Measurements from ENCODE around the gene MFSD6. TPM values are rescaled to one million over a fixed set of nuclear protein-coding genes. Genes with fewer than 3 reads are reported as not detected.

Gene MFSD6
- total RNA-seq, 1 donor from 2014 or later = 0.37 TPM

- Histone ChIP-seq H3K4me2 (no peak overlapping the region), H3K4me3 (no peak overlapping the region), H3K36me3 (no peaks in the 10 kb centered on the region), H3K9me3 (ENCODE audit: low read depth) (no peaks in the 10 kb centered on the region), H3K4me1 (no peaks in the 10 kb centered on the region), H3K9ac (no peak overlapping the region), H3F3A (ENCODE audit: low read depth) (no peaks in the 10 kb centered on the region), H3K27ac (no peak overlapping the region), H4K20me1 (ENCODE audit: low read depth) (no peaks in the 10 kb centered on the region), H2AFZ (replicated peaks) (peak overlapping the region; percentile 38), H3K79me2 (ENCODE audit: low read depth) (no peaks in the 10 kb centered on the region), H3K27me3 (no peaks in the 10 kb centered on the region)
- Mint-ChIP-seq H3K4me3 (no peak overlapping the region), H3K9me3 (no peaks in the 10 kb centered on the region), H3K27me3 (ENCODE audit: insufficient read depth, low read depth) (no peaks in the 10 kb centered on the region), H3K27ac (no peak overlapping the region), H3K36me3 (no peaks in the 10 kb centered on the region), H3K4me1 (no peaks in the 10 kb centered on the region)
- no peak for DNase-seq (ENCODE audit: low spot score)
- TF ChIP-seq EZH2 (IDR thresholded peaks at IDR 0.05) (no peak), EZH2phosphoT487 (IDR thresholded peaks at IDR 0.05) (no peak)
- TF ChIP-seq, protein P1, sequence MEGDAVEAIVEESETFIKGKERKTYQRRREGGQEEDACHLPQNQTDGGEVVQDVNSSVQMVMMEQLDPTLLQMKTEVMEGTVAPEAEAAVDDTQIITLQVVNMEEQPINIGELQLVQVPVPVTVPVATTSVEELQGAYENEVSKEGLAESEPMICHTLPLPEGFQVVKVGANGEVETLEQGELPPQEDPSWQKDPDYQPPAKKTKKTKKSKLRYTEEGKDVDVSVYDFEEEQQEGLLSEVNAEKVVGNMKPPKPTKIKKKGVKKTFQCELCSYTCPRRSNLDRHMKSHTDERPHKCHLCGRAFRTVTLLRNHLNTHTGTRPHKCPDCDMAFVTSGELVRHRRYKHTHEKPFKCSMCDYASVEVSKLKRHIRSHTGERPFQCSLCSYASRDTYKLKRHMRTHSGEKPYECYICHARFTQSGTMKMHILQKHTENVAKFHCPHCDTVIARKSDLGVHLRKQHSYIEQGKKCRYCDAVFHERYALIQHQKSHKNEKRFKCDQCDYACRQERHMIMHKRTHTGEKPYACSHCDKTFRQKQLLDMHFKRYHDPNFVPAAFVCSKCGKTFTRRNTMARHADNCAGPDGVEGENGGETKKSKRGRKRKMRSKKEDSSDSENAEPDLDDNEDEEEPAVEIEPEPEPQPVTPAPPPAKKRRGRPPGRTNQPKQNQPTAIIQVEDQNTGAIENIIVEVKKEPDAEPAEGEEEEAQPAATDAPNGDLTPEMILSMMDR (IDR thresholded peaks at IDR 0.05) = no peak
Measured at GRCh38 chr2:190446193-190446592, 38.0 kb downstream of the MFSD6 start.

DNA sequence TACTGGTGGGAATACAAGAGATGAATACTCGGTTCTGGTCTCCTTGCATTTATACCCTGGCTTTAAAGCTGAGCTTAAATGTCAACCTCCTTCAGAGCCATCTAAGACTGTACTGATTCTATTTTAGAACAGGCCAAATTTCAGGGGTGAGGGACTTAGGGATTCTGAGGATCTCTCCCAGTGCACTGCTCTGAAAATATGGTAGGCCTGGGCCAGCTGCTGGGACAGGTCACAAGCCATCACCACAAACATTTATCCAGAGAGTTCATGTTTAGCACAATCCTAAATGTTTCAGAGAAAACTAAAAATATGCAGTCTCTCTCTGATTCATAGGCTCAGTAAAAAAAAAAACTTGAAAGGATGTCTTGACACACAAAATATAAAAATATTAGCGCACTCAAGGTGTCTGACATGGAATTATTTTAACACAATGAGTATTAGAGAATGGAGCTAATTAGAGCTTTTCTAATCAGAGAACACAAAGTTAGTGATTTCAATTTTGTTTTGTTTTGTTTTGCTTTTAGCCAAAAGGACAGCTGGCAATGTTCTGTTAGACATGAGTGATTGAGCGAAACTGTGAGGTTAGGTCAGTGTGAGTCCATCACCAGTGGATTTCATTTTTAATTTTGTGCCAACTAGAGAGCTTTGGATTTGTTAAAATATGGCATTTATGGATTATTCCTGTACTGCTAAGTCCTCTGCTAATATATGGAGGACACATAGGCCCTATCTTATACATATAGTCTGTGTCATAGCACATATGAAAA lies 38.8 kb downstream of the MFSD6 start:
- Histone ChIP-seq H3K27ac (no peak overlapping the region), H3K79me2 (ENCODE audit: low read depth) (no peaks in the 10 kb centered on the region), H4K20me1 (ENCODE audit: low read depth) (no peaks in the 10 kb centered on the region), H3K9ac (no peak overlapping the region), H3K4me3 (no peak overlapping the region), H2AFZ (replicated peaks) (peak overlapping the region; percentile 38), H3K4me1 (no peaks in the 10 kb centered on the region), H3K27me3 (no peaks in the 10 kb centered on the region), H3K9me3 (ENCODE audit: low read depth) (no peaks in the 10 kb centered on the region), H3F3A (ENCODE audit: low read depth) (no peaks in the 10 kb centered on the region), H3K36me3 (no peaks in the 10 kb centered on the region), H3K4me2 (no peak overlapping the region)
- TF ChIP-seq, protein P1 (IDR thresholded peaks at IDR 0.05) = no peak
- TF ChIP-seq EZH2phosphoT487 (IDR thresholded peaks at IDR 0.05) (no peak), EZH2 (IDR thresholded peaks at IDR 0.05) (no peak)
- no peak for DNase-seq (ENCODE audit: low spot score)
- no peaks in the 10 kb centered on the region for H3K9me3 Mint-ChIP-seq
- H3K36me3 Mint-ChIP-seq = no peaks in the 10 kb centered on the region
- H3K4me3 Mint-ChIP-seq = no peak overlapping the region
- H3K27me3 Mint-ChIP-seq (ENCODE audit: insufficient read depth, low read depth) = no peaks in the 10 kb centered on the region
- H3K4me1 Mint-ChIP-seq = no peaks in the 10 kb centered on the region
- no peak overlapping the region for H3K27ac Mint-ChIP-seq

GRCh38 chr2:190447766-190448165 lies 39.6 kb downstream of the MFSD6 start:
- H3K4me1 ChIP-seq = no peaks in the 10 kb centered on the region
- no peaks in the 10 kb centered on the region for H3K9me3 ChIP-seq (ENCODE audit: low read depth)
- Mint-ChIP-seq H3K27me3 (ENCODE audit: insufficient read depth, low read depth) (no peaks in the 10 kb centered on the region), H3K36me3 (no peaks in the 10 kb centered on the region), H3K4me1 (no peaks in the 10 kb centered on the region), H3K9me3 (no peaks in the 10 kb centered on the region), H3K4me3 (no peak overlapping the region), H3K27ac (no peak overlapping the region)
- DNase-seq (ENCODE audit: low spot score) = no peak
- H3K4me2 ChIP-seq = no peak overlapping the region
- H3F3A ChIP-seq (ENCODE audit: low read depth) = no peaks in the 10 kb centered on the region
- no peak overlapping the region for H3K9ac ChIP-seq
- no peaks in the 10 kb centered on the region for H3K27me3 ChIP-seq
- no peak for TF ChIP-seq EZH2phosphoT487 (IDR thresholded peaks at IDR 0.05)
- no peak overlapping the region for H2AFZ ChIP-seq (replicated peaks)
- no peaks in the 10 kb centered on the region for H4K20me1 ChIP-seq (ENCODE audit: low read depth)
- H3K4me3 ChIP-seq = no peak overlapping the region
- no peaks in the 10 kb centered on the region for H3K36me3 ChIP-seq
- no peak overlapping the region for H3K27ac ChIP-seq
- H3K79me2 ChIP-seq (ENCODE audit: low read depth) = no peaks in the 10 kb centered on the region

DNA sequence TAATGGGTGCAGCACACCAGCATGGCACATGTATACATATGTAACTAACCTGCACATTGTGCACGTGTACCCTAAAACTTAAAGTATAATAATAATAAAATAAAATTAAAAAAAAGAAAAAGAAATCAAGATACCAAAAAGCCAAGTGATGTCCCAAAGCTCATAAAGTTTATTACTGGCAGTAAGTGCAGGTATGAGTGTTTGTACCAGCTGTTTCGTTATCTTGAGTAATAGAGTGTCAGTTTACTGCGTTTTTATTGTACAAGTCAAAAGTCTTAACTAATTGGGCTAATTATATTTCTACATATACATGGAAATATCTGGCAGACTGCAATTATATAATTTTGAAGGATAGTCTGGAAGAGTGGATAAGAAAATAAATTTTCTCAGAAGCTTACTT lies 41.8 kb downstream of the MFSD6 start:
- Mint-ChIP-seq H3K27me3 (ENCODE audit: insufficient read depth, low read depth) (no peaks in the 10 kb centered on the region), H3K27ac (no peak overlapping the region), H3K4me1 (no peaks in the 10 kb centered on the region), H3K9me3 (no peaks in the 10 kb centered on the region), H3K36me3 (no peaks in the 10 kb centered on the region), H3K4me3 (no peak overlapping the region)
- H2AFZ ChIP-seq (replicated peaks) = no peak overlapping the region
- no peaks in the 10 kb centered on the region for H3F3A ChIP-seq (ENCODE audit: low read depth)
- H3K9ac ChIP-seq = no peak overlapping the region
- no peaks in the 10 kb centered on the region for H3K36me3 ChIP-seq
- TF ChIP-seq EZH2 (IDR thresholded peaks at IDR 0.05) (no peak), EZH2phosphoT487 (IDR thresholded peaks at IDR 0.05) (no peak)
- TF ChIP-seq, protein P1 (IDR thresholded peaks at IDR 0.05) = no peak
- no peak for DNase-seq (ENCODE audit: low spot score)
- no peak overlapping the region for H3K27ac ChIP-seq
- no peaks in the 10 kb centered on the region for H3K4me1 ChIP-seq
- no peaks in the 10 kb centered on the region for H3K9me3 ChIP-seq (ENCODE audit: low read depth)
- no peak overlapping the region for H3K4me3 ChIP-seq
- H4K20me1 ChIP-seq (ENCODE audit: low read depth) = no peaks in the 10 kb centered on the region
- H3K79me2 ChIP-seq (ENCODE audit: low read depth) = no peaks in the 10 kb centered on the region
- H3K27me3 ChIP-seq = no peaks in the 10 kb centered on the region
- H3K4me2 ChIP-seq = no peak overlapping the region
